ENCODE results near the gene GRAMD1B.

GRAMD1B gene

GRCh38 chr11:123551079-123551478 is 121.0 kb downstream of the GRAMD1B start:
- no peak for TF ChIP-seq CTCF (IDR thresholded peaks at IDR 0.05; ENCODE audit: low read length, missing control alignments)
- no peak for DNase-seq (ENCODE audit: low read depth)
- no peak overlapping the region for H3K4me3 ChIP-seq (replicated peaks; ENCODE audit: low read depth, low read length)

GRCh38 chr11:123556633-123557032 is 126.6 kb downstream of the GRAMD1B start:
- H3K4me3 ChIP-seq (replicated peaks; ENCODE audit: low read depth, low read length): no peak overlapping the region
- DNase-seq (ENCODE audit: low read depth): no peak
- no peak for TF ChIP-seq CTCF (IDR thresholded peaks at IDR 0.05; ENCODE audit: low read length, missing control alignments)

- no peak overlapping the region for H3K4me3 ChIP-seq (replicated peaks; ENCODE audit: low read depth, low read length)
- TF ChIP-seq CTCF (IDR thresholded peaks at IDR 0.05; ENCODE audit: low read length, missing control alignments): no peak
- no peak for DNase-seq (ENCODE audit: low read depth)
Observed at GRCh38 chr11:123558536-123559315, 128.7 kb downstream of the GRAMD1B start.

GRCh38 chr11:123559523-123559955 is 129.5 kb downstream of the GRAMD1B start:
- peak; percentile 39 for TF ChIP-seq CTCF (IDR thresholded peaks at IDR 0.05; ENCODE audit: low read length, missing control alignments)
- no peak for DNase-seq (ENCODE audit: low read depth)
- H3K4me3 ChIP-seq (replicated peaks; ENCODE audit: low read depth, low read length): no peak overlapping the region

- peak; percentile 72 for DNase-seq (ENCODE audit: low read depth)
- no peak for TF ChIP-seq CTCF (IDR thresholded peaks at IDR 0.05; ENCODE audit: low read length, missing control alignments)
- peak overlapping the region; percentile 16 for H3K4me3 ChIP-seq (replicated peaks; ENCODE audit: low read depth, low read length)
Observed at GRCh38 chr11:123560006-123560405, 129.9 kb downstream of the GRAMD1B start.

GRCh38 chr11:123561431-123561800 is 131.3 kb downstream of the GRAMD1B start:
- no peak for DNase-seq (ENCODE audit: low read depth)
- H3K4me3 ChIP-seq (replicated peaks; ENCODE audit: low read depth, low read length): no peak overlapping the region
- no peak for TF ChIP-seq CTCF (IDR thresholded peaks at IDR 0.05; ENCODE audit: low read length, missing control alignments)

GRCh38 chr11:123562158-123562557 is 132.1 kb downstream of the GRAMD1B start:
- TF ChIP-seq CTCF (IDR thresholded peaks at IDR 0.05; ENCODE audit: low read length, missing control alignments): no peak
- no peak for DNase-seq (ENCODE audit: low read depth)
- no peak overlapping the region for H3K4me3 ChIP-seq (replicated peaks; ENCODE audit: low read depth, low read length)
